K562 (cell line): ENCODE measurements around the gene PGPEP1. TPM values are rescaled to one million over a fixed set of nuclear protein-coding genes. Genes with fewer than 3 reads are reported as not detected.

ENCODE experiments used
- ARID1B ChIP-seq: fragments of 450-650 bp; IDR thresholded peaks from 2 replicates; pipeline ENCODE4 v1.6.1; 2016; ENCODE audit warnings: antibody characterized with exemption, mild to moderate bottlenecking, inconsistent platforms
- CEBPB ChIP-seq: fragments of 450-650 bp; IDR thresholded peaks from 2 replicates; pipeline ENCODE4 v1.6.1; 2016; ENCODE audit warnings: missing genetic modification characterization, missing compliant biosample characterization
- DDX20 ChIP-seq: fragments of 450-650 bp; IDR thresholded peaks from 2 replicates; pipeline ENCODE4 v1.6.1; 2016; ENCODE audit warnings: missing genetic modification characterization, low read depth, mild to moderate bottlenecking, missing compliant biosample characterization, moderate library complexity
- ETV1 ChIP-seq: fragments of 450-650 bp; conservative IDR thresholded peaks from 2 replicates; pipeline ENCODE4 v1.6.1; 2016; ENCODE audit warnings: missing genetic modification characterization, control low read depth, low read depth, missing compliant biosample characterization
- ETV6 ChIP-seq, 3 experiments: fragments of 150-350 bp in 1 of 3; sonication (generic) in 1 of 3; formaldehyde crosslinking in 1 of 3; IDR thresholded peaks; 2 replicates each; pipeline versions ENCODE4 v1.6.1 to v1.8.0; 2014 to 2022; ENCODE audit warnings: borderline replicate concordance in 2 of 3, low read depth in 2 of 3, antibody characterized with exemption in 1 of 3, low read length in 1 of 3, mild to moderate bottlenecking in 1 of 3, missing genetic modification reagents in 1 of 3
- GTF2F1 ChIP-seq: IDR thresholded peaks from 2 replicates; pipeline ENCODE4 v1.6.1; 2011; ENCODE audit warnings: low read depth, low read length, improper control_type of control experiment
- KAT8 ChIP-seq: fragments of 450-650 bp; IDR thresholded peaks from 2 replicates; pipeline ENCODE4 v1.6.1; 2016; ENCODE audit warnings: low read depth, mild to moderate bottlenecking
- KDM2B ChIP-seq: fragments of 250-450 bp; sonication (Bioruptor Pico); IDR thresholded peaks from 2 replicates; pipeline ENCODE4 v1.8.0; 2021; ENCODE audit warnings: mild to moderate bottlenecking, moderate library complexity
- KDM5B ChIP-seq: fragments of 200-600 bp; sonication (generic); IDR thresholded peaks from 2 replicates; pipeline ENCODE4 v1.6.1; 2012; ENCODE audit warnings: low read depth, mild to moderate bottlenecking, moderate library complexity, low read length, control low read depth, inconsistent platforms; ENCODE audit not compliant: insufficient replicate concordance
- MYNN ChIP-seq, 2 experiments: sonication (generic); formaldehyde crosslinking in 1 of 2; IDR thresholded peaks; 2 replicates each; pipeline versions ENCODE4 v1.5.0 to v1.6.1; 2016 to 2020; ENCODE audit warnings: antibody characterized with exemption in 1 of 2, missing genetic modification reagents in 1 of 2
- NFIX ChIP-seq: fragments of 250-450 bp; sonication (Bioruptor Pico); IDR thresholded peaks from 2 replicates; pipeline ENCODE4 v1.4.0; 2020; ENCODE audit warnings: low read depth, mild to moderate bottlenecking, moderate library complexity
- POLR2B ChIP-seq: fragments of 450-650 bp; IDR thresholded peaks from 2 replicates; pipeline ENCODE4 v1.6.1; 2018; ENCODE audit warnings: low read depth; ENCODE audit not compliant: partially characterized antibody
- PRPF4 ChIP-seq: fragments of 200-400 bp; formaldehyde crosslinking; IDR thresholded peaks from one replicate; pipeline ENCODE4 v1.6.1; 2017; ENCODE audit warnings: low read length, low read depth, mild to moderate bottlenecking; ENCODE audit not compliant: insufficient read depth, poor library complexity, severe bottlenecking
- RBBP5 ChIP-seq: fragments of 200-600 bp; sonication (generic); IDR thresholded peaks from 2 replicates; pipeline ENCODE4 v1.6.1; 2012; ENCODE audit warnings: borderline replicate concordance, mild to moderate bottlenecking, low read length, control low read depth, inconsistent platforms; ENCODE audit not compliant: insufficient read depth, poor library complexity, severe bottlenecking
- SRSF3 ChIP-seq: fragments of 200-400 bp; formaldehyde crosslinking; IDR thresholded peaks from 2 replicates; pipeline ENCODE4 v1.6.1; 2016; ENCODE audit warnings: mild to moderate bottlenecking, low read length, moderate library complexity; ENCODE audit not compliant: insufficient read depth
- ZBTB49 ChIP-seq: sonication (generic); formaldehyde crosslinking; IDR thresholded peaks from 2 replicates; pipeline ENCODE4 v1.8.0; 2022; ENCODE audit warnings: missing genetic modification reagents, mild to moderate bottlenecking, borderline replicate concordance
- ZNF174 ChIP-seq: fragments of 250-450 bp; sonication (Bioruptor Pico); IDR thresholded peaks from 2 replicates; pipeline ENCODE4 v1.4.0; 2020; ENCODE audit warnings: mild to moderate bottlenecking
- ZNF586 ChIP-seq: fragments of 450-650 bp; formaldehyde crosslinking; conservative IDR thresholded peaks from 2 replicates; pipeline ENCODE4 v1.4.0; 2020; ENCODE audit warnings: mild to moderate bottlenecking, moderate library complexity
- ZNF668 ChIP-seq: fragments of 250-450 bp; sonication (Bioruptor Pico); IDR thresholded peaks from 2 replicates; pipeline ENCODE4 v1.8.0; 2022; ENCODE audit warnings: mild to moderate bottlenecking, inconsistent platforms
- ZNF764 ChIP-seq: fragments of 250-450 bp; sonication (Bioruptor Pico); IDR thresholded peaks from 2 replicates; pipeline ENCODE4 v1.4.0; 2020; ENCODE audit warnings: low read depth, mild to moderate bottlenecking, moderate library complexity
- ZNF785 ChIP-seq: fragments of 250-450 bp; sonication (Bioruptor Pico); IDR thresholded peaks from 2 replicates; pipeline ENCODE4 v1.4.0; 2020; ENCODE audit warnings: mild to moderate bottlenecking
- polyA plus RNA-seq, 8 experiments: library from polyadenylated mRNA; depleted of rRNA in 4 of 8; stranded (reverse) in 5 of 8; unstranded in 3 of 8; fragments of >200 nt; fragmentation: Nextera tagmentation in 2 of 8; fragmentation: Illumina TruSeq in 1 of 8; extraction: Ambion mirVana in 2 of 8; extraction: Trizol in 1 of 8; gene quantifications; 2 replicates each; pipeline versions ENCODE4 v1.2.1 to v1.2.3, GENCODE V29; 2011 to 2014; ENCODE audit warnings: inconsistent platforms in 1 of 8, missing spikeins in 1 of 8
- total RNA-seq, 7 experiments: library from RNA; depleted of rRNA in 6 of 7; stranded (reverse); fragments of >200 nt in 6 of 7; fragmentation: Illumina TruSeq in 2 of 7; extraction: Trizol in 2 of 7; gene quantifications; 2 replicates each; pipeline versions ENCODE4 v1.2.1 to v1.2.3, GENCODE V29; 2011 to 2021; ENCODE audit warnings: low replicate concordance in 1 of 7
- TF ChIP-seq, protein P1 (sequence below): fragments of 450-650 bp; formaldehyde crosslinking; IDR thresholded peaks from 2 replicates; pipeline ENCODE4 v1.4.0; 2020; ENCODE audit warnings: mild to moderate bottlenecking, moderate library complexity

Gene PGPEP1
- total and polyA plus RNA-seq, 9 of the 15 experiments (the other 6 are each of a cell fraction or from before 2014, with no cell fraction given), result 10.0 to 69.6 (median 33.5) TPM

DNA sequence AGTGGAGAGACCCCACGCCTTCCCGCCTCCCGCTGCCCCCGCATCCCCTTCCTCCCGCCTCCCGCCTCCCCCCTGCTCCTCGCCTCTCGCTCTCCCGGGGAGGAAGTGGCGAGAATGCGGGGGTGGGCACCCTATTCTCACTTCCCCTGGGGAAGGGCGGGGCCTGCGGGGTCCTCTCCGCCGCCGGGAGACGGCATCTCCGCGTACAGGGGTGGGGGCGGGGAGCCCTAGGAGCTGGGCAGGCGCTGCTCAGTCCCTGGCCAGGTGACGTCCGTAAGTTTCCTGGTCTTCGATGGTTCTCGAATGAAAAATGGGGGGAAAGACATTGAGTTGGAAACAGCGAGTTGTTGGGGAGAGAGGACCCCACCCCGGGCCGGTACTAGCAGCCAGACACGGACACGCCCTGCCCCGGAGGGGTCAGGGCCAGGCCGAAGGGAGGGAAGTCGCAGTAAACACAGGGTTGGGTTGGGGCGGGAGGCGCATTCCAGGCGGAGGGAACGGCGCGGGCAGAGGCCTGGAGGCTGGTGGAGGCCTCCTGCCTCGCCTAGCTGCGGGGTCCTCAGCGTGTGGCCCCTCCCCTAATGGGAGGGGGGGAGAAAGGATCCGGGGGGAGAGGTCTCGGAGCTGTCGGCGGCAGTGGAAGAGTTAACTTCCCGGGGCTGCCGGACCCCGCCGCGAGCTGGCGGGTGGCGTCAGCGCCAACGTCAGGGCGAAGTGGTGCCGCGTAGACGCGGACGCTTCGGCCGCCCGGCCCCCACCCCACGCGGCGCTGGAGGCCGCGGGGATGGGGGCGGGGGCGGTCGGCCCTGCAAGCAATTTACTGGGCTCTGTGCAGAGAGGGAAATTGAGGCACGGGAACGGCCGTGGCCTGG, 48.6 kb upstream of the PGPEP1 start (continued):
- TF ChIP-seq ETV1 (tag) (peak; percentile 88), ETV6 (IDR thresholded peaks at IDR 0.05; ENCODE audit: borderline replicate concordance in 1 of 2, low read depth in 2 of 2, low read length in 1 of 2) (peak; percentile 71 to 79; a peak in 2 of 4 replicates), ETV6 (CRISPR knock-in tag; IDR thresholded peaks at IDR 0.05; ENCODE audit: borderline replicate concordance) (no peak), ZNF668 (CRISPR knock-in tag) (no peak), RBBP5 (no peak), KAT8 (no peak), ZNF174 (CRISPR knock-in tag) (no peak), ARID1B (peak; percentile 59), DDX20 (no peak), ZNF785 (CRISPR knock-in tag) (no peak), ZNF764 (no peak), KDM5B (peak; percentile 34), KDM2B (CRISPR knock-in tag) (no peak), SRSF3 (0 out of 2 replicates have a peak, but pooled peaks have one; percentile 68), MYNN (IDR thresholded peaks at IDR 0.05) (peak; percentile 49; the same call in 1 of the 2 replicates), MYNN (CRISPR knock-in tag; IDR thresholded peaks at IDR 0.05) (no peak), POLR2B (peak; percentile 81), CEBPB (no peak), NFIX (CRISPR knock-in tag) (no peak), GTF2F1 (no peak), PRPF4 (no peak), ZNF586 (CRISPR knock-in tag) (no peak), ZBTB49 (peak; percentile 89)
- TF ChIP-seq, protein P1, sequence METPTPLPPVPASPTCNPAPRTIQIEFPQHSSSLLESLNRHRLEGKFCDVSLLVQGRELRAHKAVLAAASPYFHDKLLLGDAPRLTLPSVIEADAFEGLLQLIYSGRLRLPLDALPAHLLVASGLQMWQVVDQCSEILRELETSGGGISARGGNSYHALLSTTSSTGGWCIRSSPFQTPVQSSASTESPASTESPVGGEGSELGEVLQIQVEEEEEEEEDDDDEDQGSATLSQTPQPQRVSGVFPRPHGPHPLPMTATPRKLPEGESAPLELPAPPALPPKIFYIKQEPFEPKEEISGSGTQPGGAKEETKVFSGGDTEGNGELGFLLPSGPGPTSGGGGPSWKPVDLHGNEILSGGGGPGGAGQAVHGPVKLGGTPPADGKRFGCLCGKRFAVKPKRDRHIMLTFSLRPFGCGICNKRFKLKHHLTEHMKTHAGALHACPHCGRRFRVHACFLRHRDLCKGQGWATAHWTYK, result peak; percentile 54; the same call in 1 of the 2 replicates
